ENCODE results near the gene DNAH10.

Gene DNAH10

DNA sequence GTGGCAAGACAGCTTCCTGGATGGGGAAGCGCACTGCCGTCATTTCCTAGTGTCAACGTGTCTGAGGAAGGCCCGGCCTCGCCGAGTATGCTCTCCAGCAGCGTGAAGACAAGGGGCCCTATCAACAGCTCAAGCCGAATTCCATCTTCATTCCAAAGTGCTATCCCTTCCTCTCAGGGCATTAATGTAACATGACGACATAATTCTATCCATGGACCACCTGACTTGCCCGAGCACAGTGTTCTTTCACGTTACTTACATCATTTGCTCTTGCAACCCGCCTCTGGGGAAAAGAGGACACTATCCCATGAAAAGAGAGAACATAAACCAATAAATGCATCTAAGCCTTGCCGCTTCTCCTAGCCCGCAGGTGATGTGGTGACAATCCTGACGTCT, 187.7 kb downstream of the DNAH10 start:
- no peak for DNase-seq (ENCODE audit: low spot score in 2 of 2)
- H3K36me3 Mint-ChIP-seq (ENCODE audit: insufficient read depth) = peaks cover 4% of the 10 kb centered on the region
- H3K27me3 Mint-ChIP-seq = no peaks in the 10 kb centered on the region
- no peak overlapping the region for H3K27ac Mint-ChIP-seq (ENCODE audit: low read depth)
- H3K9me3 Mint-ChIP-seq = no peaks in the 10 kb centered on the region
- H3K4me1 Mint-ChIP-seq = peaks cover 21% of the 10 kb centered on the region
- no peak for ATAC-seq (replicated peaks; ENCODE audit: extremely low read depth, poor library complexity, severe bottlenecking)
- H3K4me3 Mint-ChIP-seq = no peak overlapping the region

- H3K36me3 Mint-ChIP-seq (ENCODE audit: insufficient read depth) = peaks cover 4% of the 10 kb centered on the region
- no peak overlapping the region for H3K4me3 Mint-ChIP-seq
- ATAC-seq (replicated peaks; ENCODE audit: extremely low read depth, poor library complexity, severe bottlenecking) = no peak
- no peaks in the 10 kb centered on the region for H3K9me3 Mint-ChIP-seq
- DNase-seq (ENCODE audit: low spot score in 2 of 2) = no peak
- no peaks in the 10 kb centered on the region for H3K27me3 Mint-ChIP-seq
- peaks cover 21% of the 10 kb centered on the region for H3K4me1 Mint-ChIP-seq
- H3K27ac Mint-ChIP-seq (ENCODE audit: low read depth) = no peak overlapping the region
Measured at GRCh38 chr12:123950476-123951349, 188.6 kb downstream of the DNAH10 start.

DNA sequence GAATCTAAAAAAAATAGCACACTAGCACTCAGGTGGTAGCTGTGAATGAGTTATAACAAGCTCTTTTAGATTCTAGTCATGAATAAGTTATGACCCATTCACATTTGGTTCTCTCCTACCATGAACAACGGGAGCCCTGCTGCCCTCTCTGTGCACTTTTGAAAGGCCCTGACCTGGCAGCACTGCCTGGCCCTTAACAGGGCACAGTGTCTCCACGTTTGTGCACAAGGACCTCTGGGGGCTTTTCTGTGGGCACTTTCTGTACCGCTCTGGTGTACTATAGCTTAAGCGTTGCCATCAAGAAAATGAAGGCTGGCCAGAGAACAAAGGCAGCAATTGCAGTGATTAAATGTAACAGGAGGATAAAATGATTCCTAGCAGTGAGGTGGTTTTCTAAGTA, 189.4 kb downstream of the DNAH10 start:
- peaks cover 2% of the 10 kb centered on the region for H3K36me3 Mint-ChIP-seq (ENCODE audit: insufficient read depth)
- ATAC-seq (replicated peaks; ENCODE audit: extremely low read depth, poor library complexity, severe bottlenecking) = no peak
- H3K4me3 Mint-ChIP-seq = no peak overlapping the region
- H3K27ac Mint-ChIP-seq (ENCODE audit: low read depth) = no peak overlapping the region
- H3K4me1 Mint-ChIP-seq = peaks cover 13% of the 10 kb centered on the region
- no peaks in the 10 kb centered on the region for H3K27me3 Mint-ChIP-seq
- H3K9me3 Mint-ChIP-seq = no peaks in the 10 kb centered on the region
- DNase-seq (ENCODE audit: low spot score in 2 of 2) = no peak

- Mint-ChIP-seq H3K4me3 (no peak overlapping the region), H3K9me3 (no peaks in the 10 kb centered on the region), H3K27me3 (no peaks in the 10 kb centered on the region), H3K4me1 (peaks cover 12% of the 10 kb centered on the region), H3K36me3 (ENCODE audit: insufficient read depth) (peaks cover 2% of the 10 kb centered on the region), H3K27ac (ENCODE audit: low read depth) (no peak overlapping the region)
- no peak for DNase-seq (ENCODE audit: low spot score in 2 of 2)
- ATAC-seq (replicated peaks; ENCODE audit: extremely low read depth, poor library complexity, severe bottlenecking) = no peak
Measured at GRCh38 chr12:123952037-123952436, 189.9 kb downstream of the DNAH10 start.

DNA sequence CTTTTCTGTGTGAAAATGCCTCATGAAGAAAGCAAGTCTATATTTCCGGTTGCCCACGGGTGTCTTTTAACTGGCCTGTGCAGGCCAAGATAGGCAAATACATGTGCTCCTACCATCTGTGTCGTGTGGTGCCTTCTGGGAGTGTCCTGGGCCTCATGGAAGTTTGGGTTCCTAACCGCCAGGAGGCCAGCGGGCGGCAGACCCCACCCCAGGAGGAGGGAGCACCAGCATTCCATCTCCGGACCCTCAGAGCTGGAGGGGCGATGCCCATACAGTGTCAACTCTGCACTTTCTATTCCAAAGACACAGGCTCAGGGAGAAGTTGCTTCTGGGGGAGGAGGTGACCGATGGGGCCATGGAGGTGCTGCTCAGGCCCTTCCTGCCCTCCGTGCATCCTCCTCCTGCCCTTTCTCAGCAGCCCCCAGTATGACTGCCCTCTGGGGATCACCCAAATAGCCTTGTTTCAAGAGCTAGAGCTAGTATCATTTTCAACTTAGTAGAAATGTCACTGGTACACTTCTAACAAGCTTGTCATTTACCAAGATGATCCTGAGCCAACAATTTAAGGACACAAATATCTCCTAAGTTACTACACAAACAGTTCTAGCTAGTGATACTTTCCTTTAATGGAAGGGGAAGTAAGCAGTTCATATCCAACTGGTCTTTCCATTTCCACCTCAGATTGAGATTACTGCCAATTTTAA, 192.7 kb downstream of the DNAH10 start:
- Mint-ChIP-seq H3K4me3 (no peak overlapping the region), H3K36me3 (ENCODE audit: insufficient read depth) (peaks cover 2% of the 10 kb centered on the region), H3K4me1 (peaks cover 7% of the 10 kb centered on the region), H3K27me3 (no peaks in the 10 kb centered on the region), H3K27ac (ENCODE audit: low read depth) (no peak overlapping the region), H3K9me3 (no peaks in the 10 kb centered on the region)
- DNase-seq (ENCODE audit: low spot score in 2 of 2) (no peak), ATAC-seq (replicated peaks; ENCODE audit: extremely low read depth, poor library complexity, severe bottlenecking) (no peak)

GRCh38 chr12:123956249-123956648, 194.1 kb downstream of the DNAH10 start:
- ATAC-seq (replicated peaks; ENCODE audit: extremely low read depth, poor library complexity, severe bottlenecking) (no peak), DNase-seq (ENCODE audit: low spot score in 2 of 2) (no peak)
- Mint-ChIP-seq H3K36me3 (ENCODE audit: insufficient read depth) (peaks cover 2% of the 10 kb centered on the region), H3K4me3 (no peak overlapping the region), H3K4me1 (peaks cover 3% of the 10 kb centered on the region), H3K27ac (ENCODE audit: low read depth) (no peak overlapping the region), H3K27me3 (no peaks in the 10 kb centered on the region), H3K9me3 (no peaks in the 10 kb centered on the region)

DNA sequence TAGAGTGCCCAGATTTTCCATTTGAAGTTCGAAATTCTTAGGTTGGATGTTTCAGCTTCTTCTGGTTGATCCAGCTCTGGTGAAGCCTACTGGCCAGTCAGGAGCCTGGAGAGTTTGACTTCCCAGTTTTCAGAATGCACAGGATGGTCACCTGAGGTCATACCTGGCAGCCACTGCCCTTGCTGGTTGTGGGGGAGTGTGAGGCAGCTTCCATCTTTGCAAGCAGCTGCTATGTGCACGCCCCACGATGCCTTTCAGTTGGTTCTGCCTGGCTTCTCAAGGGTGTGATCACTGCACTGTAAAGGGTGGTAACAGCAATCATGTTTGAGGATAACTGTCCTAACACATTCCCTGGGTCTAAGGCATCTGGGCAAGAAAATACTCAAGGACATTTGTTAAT, 195.1 kb downstream of the DNAH10 start:
- Mint-ChIP-seq H3K9me3 (no peaks in the 10 kb centered on the region), H3K4me1 (peaks cover 5% of the 10 kb centered on the region), H3K36me3 (ENCODE audit: insufficient read depth) (peaks cover 2% of the 10 kb centered on the region), H3K27me3 (no peaks in the 10 kb centered on the region), H3K27ac (ENCODE audit: low read depth) (no peak overlapping the region), H3K4me3 (no peak overlapping the region)
- ATAC-seq (replicated peaks; ENCODE audit: extremely low read depth, poor library complexity, severe bottlenecking) = no peak
- no peak for DNase-seq (ENCODE audit: low spot score in 2 of 2)

DNA sequence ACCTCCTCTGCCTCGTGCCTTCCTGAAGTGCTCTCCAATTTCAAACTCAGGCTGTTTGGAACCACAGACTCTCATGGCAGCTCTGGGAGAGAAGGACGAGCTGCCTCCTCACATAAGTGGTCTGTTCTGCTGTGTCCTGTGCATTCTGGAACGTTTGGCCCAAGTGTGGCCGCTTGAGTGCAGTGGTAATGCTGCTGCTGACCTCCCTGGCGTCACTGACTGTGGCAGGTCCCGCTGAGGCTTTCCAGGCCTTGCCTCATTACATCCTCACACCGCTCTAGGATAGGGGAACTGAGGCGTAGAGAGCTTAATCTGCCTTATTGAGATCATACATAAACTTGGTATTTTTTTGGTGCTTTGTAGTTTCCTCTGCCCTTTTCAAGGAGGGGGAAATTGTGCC, 196.4 kb downstream of the DNAH10 start:
- ATAC-seq (replicated peaks; ENCODE audit: extremely low read depth, poor library complexity, severe bottlenecking) = no peak
- no peak overlapping the region for H3K4me3 Mint-ChIP-seq

GRCh38 chr12:123958876-123959275, 196.8 kb downstream of the DNAH10 start:
- peaks cover 11% of the 10 kb centered on the region for H3K4me1 Mint-ChIP-seq
- DNase-seq (ENCODE audit: low spot score in 2 of 2) (no peak), ATAC-seq (replicated peaks; ENCODE audit: extremely low read depth, poor library complexity, severe bottlenecking) (no peak)
- H3K27ac Mint-ChIP-seq (ENCODE audit: low read depth) = no peak overlapping the region
- peaks cover 2% of the 10 kb centered on the region for H3K36me3 Mint-ChIP-seq (ENCODE audit: insufficient read depth)
- H3K4me3 Mint-ChIP-seq = no peak overlapping the region
- no peaks in the 10 kb centered on the region for H3K9me3 Mint-ChIP-seq
- no peaks in the 10 kb centered on the region for H3K27me3 Mint-ChIP-seq

More for the DNA sequence above, 196.4 kb downstream of the DNAH10 start:
- H3K36me3 Mint-ChIP-seq (ENCODE audit: insufficient read depth) = peaks cover 2% of the 10 kb centered on the region
- no peaks in the 10 kb centered on the region for H3K9me3 Mint-ChIP-seq
- no peak overlapping the region for H3K27ac Mint-ChIP-seq (ENCODE audit: low read depth)
- DNase-seq (ENCODE audit: low spot score in 2 of 2) = no peak
- H3K4me1 Mint-ChIP-seq = peaks cover 9% of the 10 kb centered on the region
- no peaks in the 10 kb centered on the region for H3K27me3 Mint-ChIP-seq

GRCh38 chr12:123960029-123960735, 198.1 kb downstream of the DNAH10 start:
- H3K36me3 Mint-ChIP-seq (ENCODE audit: insufficient read depth) = peaks cover 2% of the 10 kb centered on the region

GRCh38 chr12:123960856-123961255, 198.8 kb downstream of the DNAH10 start:
- no peaks in the 10 kb centered on the region for H3K9me3 Mint-ChIP-seq
- DNase-seq (ENCODE audit: low spot score in 2 of 2) (no peak), ATAC-seq (replicated peaks; ENCODE audit: extremely low read depth, poor library complexity, severe bottlenecking) (no peak)
- no peaks in the 10 kb centered on the region for H3K27me3 Mint-ChIP-seq
- H3K4me3 Mint-ChIP-seq = no peak overlapping the region
- H3K36me3 Mint-ChIP-seq (ENCODE audit: insufficient read depth) = peaks cover 2% of the 10 kb centered on the region
- peaks cover 11% of the 10 kb centered on the region for H3K4me1 Mint-ChIP-seq
- H3K27ac Mint-ChIP-seq (ENCODE audit: low read depth) = no peak overlapping the region

More at GRCh38 chr12:123960029-123960735, 198.1 kb downstream of the DNAH10 start:
- H3K9me3 Mint-ChIP-seq = no peaks in the 10 kb centered on the region
- H3K4me3 Mint-ChIP-seq = no peak overlapping the region
- H3K27me3 Mint-ChIP-seq = no peaks in the 10 kb centered on the region
- H3K4me1 Mint-ChIP-seq = peaks cover 11% of the 10 kb centered on the region
- ATAC-seq (replicated peaks; ENCODE audit: extremely low read depth, poor library complexity, severe bottlenecking) (no peak), DNase-seq (ENCODE audit: low spot score in 2 of 2) (no peak)
- H3K27ac Mint-ChIP-seq (ENCODE audit: low read depth) = no peak overlapping the region

GRCh38 chr12:123961585-123962345, 199.7 kb downstream of the DNAH10 start:
- ATAC-seq (replicated peaks; ENCODE audit: extremely low read depth, poor library complexity, severe bottlenecking) (no peak), DNase-seq (ENCODE audit: low spot score in 2 of 2) (no peak)
- Mint-ChIP-seq H3K4me3 (no peak overlapping the region), H3K4me1 (peaks cover 11% of the 10 kb centered on the region), H3K27me3 (no peaks in the 10 kb centered on the region), H3K36me3 (ENCODE audit: insufficient read depth) (peaks cover 2% of the 10 kb centered on the region), H3K27ac (ENCODE audit: low read depth) (peak overlapping the region; percentile 38), H3K9me3 (no peaks in the 10 kb centered on the region)

Data from central memory CD8-positive, alpha-beta T cell (primary cell).